Ovary (tissue), 3 donors: ENCODE data around the gene TSC22D3.

Experiments
- CTCF ChIP-seq, 3 donors: fragments of 450-650 bp in 2 of 3; fragments of 200-600 bp in 1 of 3; IDR thresholded peaks; one replicate each; pipeline versions ENCODE4 v1.5.1 to v1.8.0; 2016 to 2022; ENCODE audit warnings: antibody characterized with exemption in 3 of 3, mild to moderate bottlenecking in 1 of 3
- POLR2A ChIP-seq: fragments of 450-650 bp; IDR thresholded peaks from one replicate; pipeline ENCODE4 v1.6.1; 2017; ENCODE audit warnings: antibody characterized with exemption, mild to moderate bottlenecking, moderate library complexity
- donor health status: DM: no; HTN: no; CAD: no.

- TF ChIP-seq CTCF (IDR thresholded peaks at IDR 0.05): peak; percentile 58 to 86 (median 79)
- TF ChIP-seq POLR2A: peak; percentile 18
These were observed 1.3 kb upstream of the TSC22D3 start for GRCh38 chrX:107776649-107777535.
